GM10248 (cell line): ENCODE data around the gene MYLK4.
A peak's percentile ranks its signal among the peaks of the same experiment; 100 is the strongest.

Source experiments
- CTCF ChIA-PET: fragments of 300-600 bp; sonication (Branson Sonifier 250); formaldehyde crosslinking; extraction: SDS; loops from one replicate; lab custom pipeline; 2021; ENCODE audit warnings: antibody characterized with exemption; lab: Yijun Ruan, JAX
- POLR2A ChIA-PET: fragments of 350-650 bp; sonication (Branson Sonifier 250); formaldehyde crosslinking; extraction: SDS; loops from one replicate; lab custom pipeline; 2020; ENCODE audit warnings: antibody characterized with exemption; lab: Yijun Ruan, JAX
- DNase-seq: peaks from one replicate; pipeline ENCODE4 v3.0.0; 2012; ENCODE audit errors: extremely low spot score
- TF ChIP-seq, protein P1 (sequence below): IDR thresholded peaks from 2 replicates; pipeline ENCODE4 v1.5.1; 2012; ENCODE audit warnings: mild to moderate bottlenecking, low read depth; ENCODE audit errors: extremely low read depth, missing control alignments, control extremely low read depth

Gene MYLK4

DNA sequence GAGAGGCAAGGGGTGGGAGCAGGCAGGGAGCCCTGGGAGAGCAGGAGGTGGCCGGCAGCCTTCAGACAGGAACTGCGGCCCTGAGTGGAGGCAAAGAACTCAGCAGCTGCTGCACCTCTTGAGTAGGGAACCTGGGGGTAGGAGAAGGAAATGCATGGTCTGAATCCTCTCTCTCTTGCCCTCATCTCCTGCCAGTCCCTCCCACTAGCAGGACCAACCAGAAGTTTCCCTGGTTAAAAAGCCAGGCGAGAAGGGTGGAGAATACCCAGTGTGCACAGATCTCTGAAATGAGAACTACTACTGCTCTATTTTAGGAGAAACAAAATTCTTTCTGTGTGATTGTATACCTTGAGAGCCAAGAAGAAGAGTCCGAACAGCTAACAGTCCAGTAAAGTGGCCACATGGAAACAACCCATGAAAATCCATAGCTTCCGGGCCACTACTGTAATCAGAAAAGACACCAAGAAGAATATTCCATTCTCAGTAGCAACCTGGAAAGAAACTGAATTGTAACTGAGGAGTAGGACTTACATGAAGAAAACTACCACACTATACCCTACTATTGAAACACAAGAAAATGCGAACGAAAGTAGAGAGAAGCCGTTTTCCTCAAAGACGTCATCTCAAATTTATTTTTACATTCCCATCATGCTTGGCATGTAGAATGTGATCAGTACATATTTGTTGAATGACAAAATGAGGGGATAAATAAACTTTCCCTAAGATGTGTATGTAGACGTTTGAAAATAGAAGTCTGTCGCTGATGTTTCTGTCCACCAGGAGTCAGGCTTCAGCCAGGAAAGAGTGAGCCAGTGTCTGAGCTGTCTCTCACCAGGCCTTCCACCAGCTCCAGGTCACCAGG lies 40.1 kb upstream of the MYLK4 start:
- POLR2A ChIA-PET: interaction anchor here (0.6 to 1.0 kb wide), 3 partner anchors 55 to 273 kb away, joined by 3 to 6 read pairs (median 5); no protein-coding TSS in a partner anchor
- peak; percentile 73 for DNase-seq
- CTCF ChIA-PET: interaction anchor here (0.7 to 4.1 kb wide), 51 partner anchors 9 to 1195 kb away, joined by 3 to 70 read pairs (median 4); partner anchors contain the start of gene SERPINB1
- TF ChIP-seq, protein P1, sequence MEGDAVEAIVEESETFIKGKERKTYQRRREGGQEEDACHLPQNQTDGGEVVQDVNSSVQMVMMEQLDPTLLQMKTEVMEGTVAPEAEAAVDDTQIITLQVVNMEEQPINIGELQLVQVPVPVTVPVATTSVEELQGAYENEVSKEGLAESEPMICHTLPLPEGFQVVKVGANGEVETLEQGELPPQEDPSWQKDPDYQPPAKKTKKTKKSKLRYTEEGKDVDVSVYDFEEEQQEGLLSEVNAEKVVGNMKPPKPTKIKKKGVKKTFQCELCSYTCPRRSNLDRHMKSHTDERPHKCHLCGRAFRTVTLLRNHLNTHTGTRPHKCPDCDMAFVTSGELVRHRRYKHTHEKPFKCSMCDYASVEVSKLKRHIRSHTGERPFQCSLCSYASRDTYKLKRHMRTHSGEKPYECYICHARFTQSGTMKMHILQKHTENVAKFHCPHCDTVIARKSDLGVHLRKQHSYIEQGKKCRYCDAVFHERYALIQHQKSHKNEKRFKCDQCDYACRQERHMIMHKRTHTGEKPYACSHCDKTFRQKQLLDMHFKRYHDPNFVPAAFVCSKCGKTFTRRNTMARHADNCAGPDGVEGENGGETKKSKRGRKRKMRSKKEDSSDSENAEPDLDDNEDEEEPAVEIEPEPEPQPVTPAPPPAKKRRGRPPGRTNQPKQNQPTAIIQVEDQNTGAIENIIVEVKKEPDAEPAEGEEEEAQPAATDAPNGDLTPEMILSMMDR: peak; percentile 65

DNA sequence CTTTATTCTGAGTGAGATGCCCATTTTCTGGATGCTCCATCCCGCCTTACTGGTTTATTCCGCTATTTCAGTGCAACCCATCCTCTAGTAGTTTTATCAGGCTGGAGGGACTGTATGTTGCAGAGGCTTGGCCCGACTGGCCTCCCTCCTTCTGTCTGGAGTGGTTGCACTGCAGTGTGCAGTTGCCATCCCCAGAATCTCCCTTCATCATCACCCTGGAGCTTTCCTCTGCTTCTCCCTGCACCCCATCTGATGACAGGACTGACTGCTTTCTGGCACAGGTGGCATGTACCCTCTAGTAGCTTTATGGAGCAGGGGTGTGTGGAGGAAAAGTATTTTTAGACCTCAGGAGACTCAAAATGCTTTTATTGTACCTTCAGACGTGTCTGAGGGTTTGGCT lies 35.5 kb upstream of the MYLK4 start:
- CTCF ChIA-PET: interaction anchor here (1.5 kb wide), 1 partner anchor 49 kb away, joined by 4 read pairs; no protein-coding TSS in a partner anchor
- no peak for DNase-seq

DNA sequence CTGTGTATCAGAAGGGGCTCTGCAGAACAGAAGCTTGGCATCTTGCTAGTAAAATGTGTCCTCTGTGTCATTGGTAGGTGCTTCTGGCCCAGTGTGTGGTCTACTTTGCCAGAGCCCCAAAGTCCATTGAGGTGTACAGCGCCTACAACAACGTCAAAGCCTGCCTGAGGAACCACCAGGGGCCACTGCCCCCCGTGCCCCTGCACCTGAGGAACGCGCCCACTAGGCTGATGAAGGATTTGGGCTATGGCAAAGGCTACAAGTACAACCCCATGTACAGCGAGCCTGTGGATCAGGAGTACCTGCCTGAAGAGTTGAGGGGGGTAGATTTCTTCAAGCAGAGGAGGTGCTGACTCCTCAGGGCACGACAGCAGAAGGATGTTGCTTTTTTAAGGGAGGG lies 34.2 kb upstream of the MYLK4 start:
- TF ChIP-seq, protein P1: no peak
- ChIA-PET CTCF (interaction anchor here (2.2 to 2.4 kb wide), 2 partner anchors 12 to 147 kb away, joined by 6 to 9 read pairs; no protein-coding TSS in a partner anchor), POLR2A (no interaction called here)
- DNase-seq: no peak

More for the DNA sequence above, 35.5 kb upstream of the MYLK4 start:
- TF ChIP-seq, protein P1: no peak
- POLR2A ChIA-PET: no interaction called here

DNA sequence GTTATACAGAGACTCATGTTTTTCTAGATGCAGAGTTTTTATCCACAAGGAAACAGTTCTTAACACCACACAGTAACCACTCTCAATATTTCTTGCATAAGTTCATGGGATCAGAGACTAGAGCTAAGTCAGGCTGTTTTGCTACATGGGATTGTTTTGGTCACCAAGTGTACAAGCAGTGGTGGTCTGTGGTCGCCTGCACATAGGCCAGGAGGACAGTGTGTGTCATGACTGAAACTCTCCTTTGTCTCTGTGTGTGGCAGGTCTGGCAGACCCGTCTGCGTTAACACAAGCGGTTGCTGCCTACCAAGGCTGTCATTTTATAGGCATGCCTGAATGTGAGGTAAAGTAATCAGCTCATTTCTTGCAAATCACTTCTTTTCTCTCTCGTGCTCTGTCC lies 33.3 kb upstream of the MYLK4 start:
- no peak for DNase-seq
- TF ChIP-seq, protein P1: no peak
- ChIA-PET POLR2A (interaction anchor here (0.7 kb wide), 1 partner anchor 117 kb away, joined by 3 read pairs; no protein-coding TSS in a partner anchor), CTCF (interaction anchor here (0.9 to 2.5 kb wide), 5 partner anchors 11 to 148 kb away, joined by 3 to 9 read pairs (median 7); no protein-coding TSS in a partner anchor)

DNA sequence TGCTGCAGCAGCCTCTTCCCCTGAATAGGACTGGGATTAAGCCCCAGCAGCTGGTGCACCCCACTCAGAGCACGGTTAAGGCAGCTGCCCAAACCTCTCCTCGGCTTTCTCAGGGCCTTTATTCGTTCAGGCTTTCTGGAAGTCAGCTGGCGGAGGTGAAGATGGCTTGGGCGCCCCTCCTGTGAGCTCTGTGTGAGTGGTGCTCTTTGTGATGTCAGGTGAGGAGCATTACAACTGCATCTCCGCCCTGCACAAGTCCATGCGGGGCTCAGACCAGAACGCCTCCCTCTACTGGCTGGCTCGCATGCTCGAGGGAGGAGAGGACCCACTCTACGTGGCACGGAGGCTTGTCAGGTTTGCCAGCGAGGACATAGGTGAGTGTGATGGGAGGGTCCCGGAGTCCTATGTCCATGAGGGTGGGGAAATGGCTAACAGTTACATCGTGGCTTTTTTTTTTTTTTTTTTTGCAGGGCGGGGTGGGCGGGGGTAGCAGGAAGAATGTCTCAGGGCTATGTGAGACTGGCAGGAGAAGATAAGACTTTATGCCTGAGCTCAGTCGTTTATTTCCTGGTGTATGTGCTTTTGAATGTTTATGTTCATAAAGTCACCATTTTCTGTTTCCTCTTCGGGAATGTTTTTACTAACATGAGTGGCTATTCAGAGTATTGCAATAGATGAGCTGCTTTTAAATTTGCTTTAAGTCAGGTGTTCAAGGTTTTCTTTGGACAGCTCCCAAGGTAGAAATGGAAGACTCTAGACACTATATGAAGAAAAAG lies 32.7 kb upstream of the MYLK4 start:
- CTCF ChIA-PET: interaction anchor here (0.9 to 5.0 kb wide), 8 partner anchors 8 to 149 kb away, joined by 3 to 29 read pairs (median 6); no protein-coding TSS in a partner anchor
- POLR2A ChIA-PET: no interaction called here
- DNase-seq: no peak
- TF ChIP-seq, protein P1: no peak

DNA sequence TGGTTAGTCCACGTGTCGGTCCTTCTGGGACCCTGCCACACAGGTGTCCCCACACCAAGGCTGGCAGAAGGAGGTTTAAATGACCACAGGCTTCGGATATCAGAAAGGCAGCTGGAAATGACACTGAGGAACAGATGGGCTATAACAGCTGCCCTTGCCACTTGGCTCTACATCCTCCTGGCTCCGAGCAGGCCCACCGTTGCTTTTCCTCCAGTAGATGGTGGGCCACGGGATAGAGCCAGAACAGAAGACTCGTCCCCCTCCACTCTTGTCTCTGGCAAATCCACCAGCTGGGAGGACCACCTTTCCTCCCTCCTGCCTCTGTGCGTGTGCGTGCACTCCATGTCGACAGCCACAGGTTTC lies 32.1 kb upstream of the MYLK4 start:
- CTCF ChIA-PET: interaction anchor here (1.0 to 5.0 kb wide), 7 partner anchors 9 to 149 kb away, joined by 3 to 29 read pairs (median 4); no protein-coding TSS in a partner anchor
- TF ChIP-seq, protein P1: no peak
- no peak for DNase-seq
- POLR2A ChIA-PET: no interaction called here
